ENCODE data around the gene TAF4B. TPM values are rescaled to one million over a fixed set of nuclear protein-coding genes. Genes with fewer than 3 reads are reported as not detected.

Gene TAF4B
- total RNA-seq, 1 donor from 2014 or later, result 3.0 TPM

GRCh38 chr18:26335156-26335555 lies 108.9 kb downstream of the TAF4B start:
- no peaks in the 10 kb centered on the region for H3K9me3 ChIP-seq
- no peaks in the 10 kb centered on the region for H3K4me1 ChIP-seq
- no peak for TF ChIP-seq CTCF (IDR thresholded peaks at IDR 0.05)
- no peak for DNase-seq (ENCODE audit: low spot score in 2 of 2)
- no peak overlapping the region for H3K27ac ChIP-seq
- no peak overlapping the region for H3K4me3 ChIP-seq
- H3K27me3 ChIP-seq, result no peaks in the 10 kb centered on the region
- no peaks in the 10 kb centered on the region for H3K36me3 ChIP-seq
- intact Hi-C loops (cut with DNase I), result no loop called here

- no peaks in the 10 kb centered on the region for H3K4me1 ChIP-seq
- TF ChIP-seq CTCF (IDR thresholded peaks at IDR 0.05), result no peak
- no peak overlapping the region for H3K4me3 ChIP-seq
- intact Hi-C loops (cut with DNase I), result no loop called here
- no peak overlapping the region for H3K27ac ChIP-seq
- H3K27me3 ChIP-seq, result no peaks in the 10 kb centered on the region
- no peaks in the 10 kb centered on the region for H3K9me3 ChIP-seq
- no peak for DNase-seq (ENCODE audit: low spot score in 2 of 2)
- H3K36me3 ChIP-seq, result no peaks in the 10 kb centered on the region
Measured at GRCh38 chr18:26335571-26336487, 109.6 kb downstream of the TAF4B start.

DNA sequence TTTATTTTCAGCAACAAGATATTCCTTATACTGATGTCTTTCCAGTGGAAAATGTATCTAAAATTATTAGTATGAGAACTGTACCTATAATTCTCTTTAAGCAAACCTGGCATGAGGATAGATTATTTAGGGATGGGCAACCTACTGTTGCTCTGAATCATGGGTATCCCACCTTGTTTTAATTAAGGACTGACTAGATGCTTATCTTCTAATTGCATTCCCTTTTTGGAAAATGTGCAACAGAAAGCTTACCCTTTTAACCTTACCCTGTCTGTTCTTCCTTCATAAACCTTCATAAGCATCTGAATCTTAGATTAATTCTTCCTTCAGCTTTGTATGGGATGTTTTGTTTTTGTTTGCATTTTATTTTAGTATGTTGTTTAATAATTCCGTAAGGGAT lies 110.3 kb downstream of the TAF4B start:
- no peak for DNase-seq (ENCODE audit: low spot score in 2 of 2)
- H3K9me3 ChIP-seq, result no peaks in the 10 kb centered on the region
- no peaks in the 10 kb centered on the region for H3K27me3 ChIP-seq
- no peaks in the 10 kb centered on the region for H3K36me3 ChIP-seq
- H3K27ac ChIP-seq, result no peak overlapping the region
- no peaks in the 10 kb centered on the region for H3K4me1 ChIP-seq
- TF ChIP-seq CTCF (IDR thresholded peaks at IDR 0.05), result no peak
- intact Hi-C loops (cut with DNase I), result no loop called here
- H3K4me3 ChIP-seq, result no peak overlapping the region

DNA sequence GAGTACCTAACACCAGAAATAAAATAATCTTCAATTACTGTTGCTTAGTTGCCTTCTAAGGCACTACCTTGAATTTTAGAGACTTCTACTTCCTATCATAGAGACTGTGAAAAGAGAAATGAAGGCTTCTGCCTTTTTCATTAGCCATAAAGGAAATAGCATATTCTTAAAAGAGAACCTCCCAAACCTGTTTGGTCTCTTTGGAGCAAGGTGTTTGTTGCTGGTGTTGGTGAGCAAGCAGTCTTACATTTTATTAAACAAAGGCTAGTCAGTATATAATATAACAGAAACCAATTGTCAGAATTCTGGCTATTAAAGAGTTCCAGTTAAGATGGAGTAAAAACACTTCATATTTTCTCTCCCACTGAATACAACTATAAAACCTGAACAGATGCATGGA lies 116.4 kb downstream of the TAF4B start:
- TF ChIP-seq CTCF (IDR thresholded peaks at IDR 0.05), result no peak
- Histone ChIP-seq H3K4me1 (no peaks in the 10 kb centered on the region), H3K36me3 (no peaks in the 10 kb centered on the region), H3K27ac (no peak overlapping the region), H3K9me3 (peaks cover 0 to 11% of the 10 kb centered on the region in 2 donors), H3K27me3 (no peaks in the 10 kb centered on the region), H3K4me3 (no peak overlapping the region)
- no peak for DNase-seq (ENCODE audit: low spot score in 2 of 2)
- intact Hi-C loops (cut with DNase I), result no loop called here

DNA sequence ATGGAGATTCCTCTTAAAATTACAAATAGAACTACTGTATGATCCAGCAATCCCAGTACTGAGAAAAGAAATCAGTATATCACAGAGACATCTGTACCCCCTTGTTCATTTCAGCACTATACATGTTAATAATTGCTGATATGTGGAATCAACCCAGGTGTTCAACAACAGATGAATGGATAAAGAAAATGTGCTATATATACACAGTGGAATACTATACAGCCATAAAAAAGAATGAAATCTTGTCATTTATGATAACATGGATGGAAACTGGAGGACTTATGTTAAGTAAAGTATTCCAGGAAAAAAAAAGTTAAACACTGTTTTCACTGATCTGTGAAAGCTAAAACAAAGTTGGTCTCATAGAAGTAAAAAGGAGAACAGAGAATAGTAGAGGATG lies 124.7 kb downstream of the TAF4B start:
- Histone ChIP-seq H3K27ac (no peak overlapping the region), H3K36me3 (no peaks in the 10 kb centered on the region), H3K27me3 (no peaks in the 10 kb centered on the region), H3K9me3 (peaks cover 0 to 10% of the 10 kb centered on the region in 2 donors), H3K4me1 (no peaks in the 10 kb centered on the region), H3K4me3 (no peak overlapping the region)
- DNase-seq (ENCODE audit: low spot score in 2 of 2), result no peak
- TF ChIP-seq CTCF (IDR thresholded peaks at IDR 0.05), result no peak
- intact Hi-C loops (cut with DNase I), result no loop called here
